Liver (tissue), 6 donors: ENCODE data around the gene CHST4. TPM values are rescaled to one million over a fixed set of nuclear protein-coding genes. Genes with fewer than 3 reads are reported as not detected.

ENCODE experiments used
- RAD21 ChIP-seq, 2 donors: IDR thresholded peaks; 2 replicates each; pipeline ENCODE4 v1.6.1; 2016; ENCODE audit warnings: antibody characterized with exemption in 2 of 2, mild to moderate bottlenecking in 2 of 2
- polyA plus RNA-seq, 2 donors: library from polyadenylated mRNA; stranded (reverse) in 1 of 2; unstranded in 1 of 2; fragments of 200-250 nt in 1 of 2; fragments of >200 nt in 1 of 2; fragmentation: Nextera tagmentation in 1 of 2; extraction: Ambion mirVana in 1 of 2; gene quantifications; one replicate each; pipeline versions ENCODE4 v1.2.1 to v1.2.3, GENCODE V29; 2013 to 2015
- small RNA-seq: library from RNA; depleted of rRNA; stranded (forward); fragments of <200 nt; gene quantifications from one replicate; pipeline ENCODE3, GENCODE V24; 2014
- total RNA-seq, 2 donors: library from RNA; depleted of rRNA; stranded (reverse); fragments of >200 nt; gene quantifications; one replicate each; pipeline ENCODE4 v1.2.3, GENCODE V29; 2014
- donor health status: healthy.
- donor health status: healthy.
- donor health status: healthy.

Gene CHST4
- total and polyA plus RNA-seq, 4 donors, result 0.09 to 14.3 (median 7.1) TPM

- peak in 1 of 2 donors; percentile 49 for TF ChIP-seq RAD21 (IDR thresholded peaks at IDR 0.05)
Observed at GRCh38 chr16:71585318-71585703, 59.1 kb downstream of the CHST4 start (continued).

Small RNAs within 50 kb of the gene (small RNA-seq; reads per million reads assigned to genes)
- not detected for gene RNU6-1061P

Other genes with a start within 250 kb of the CHST4 start
- gene CMTR2, start 237.0 kb upstream of the CHST4 start, total RNA-seq, result 10 to 100 TPM; 19.6 to 28.0 TPM
- 10 to 100 TPM in 1 of 2 donors, 1 to 10 TPM in 1; 6.8 to 10.4 TPM for gene CMTR2, start 237.0 kb upstream of the CHST4 start, polyA plus RNA-seq
- not detected for gene CALB2, start 167.7 kb upstream of the CHST4 start, total RNA-seq
- not detected for gene CALB2, start 167.7 kb upstream of the CHST4 start, polyA plus RNA-seq
- gene TLE7, start 84.4 kb upstream of the CHST4 start, total RNA-seq, result not detected
- not detected for gene TLE7, start 84.4 kb upstream of the CHST4 start, polyA plus RNA-seq
- 1 to 10 TPM; 4.0 to 6.1 TPM for gene ZNF23, start 64.2 kb upstream of the CHST4 start, total RNA-seq
- 1 to 10 TPM; 1.5 to 2.3 TPM for gene ZNF23, start 64.2 kb upstream of the CHST4 start, polyA plus RNA-seq
- 1 to 10 TPM; 2.1 to 2.7 TPM for gene ZNF19, start 37.1 kb upstream of the CHST4 start, total RNA-seq
- gene ZNF19, start 37.1 kb upstream of the CHST4 start, polyA plus RNA-seq, result 1 to 10 TPM in 1 of 2 donors, under 1 TPM in 1; 0.73 to 1.7 TPM
- 100 to 1,000 TPM in 1 of 2 donors, 10 to 100 TPM in 1; 10.6 to 484 TPM for gene TAT, start 50.7 kb downstream of the CHST4 start, total RNA-seq
- 100 to 1,000 TPM; 382 to 540 TPM for gene TAT, start 50.7 kb downstream of the CHST4 start, polyA plus RNA-seq
- gene MARVELD3, start 99.8 kb downstream of the CHST4 start, total RNA-seq, result 1 to 10 TPM; 4.9 TPM
- gene MARVELD3, start 99.8 kb downstream of the CHST4 start, polyA plus RNA-seq, result 1 to 10 TPM; 1.8 to 3.3 TPM
- 1 to 10 TPM; 5.5 to 7.8 TPM for gene PHLPP2, start 198.3 kb downstream of the CHST4 start, total RNA-seq
- gene PHLPP2, start 198.3 kb downstream of the CHST4 start, polyA plus RNA-seq, result 1 to 10 TPM; 1.2 to 2.2 TPM